Vagina (tissue), 2 donors: ENCODE data around the gene MAGI3. TPM values are rescaled to one million over a fixed set of nuclear protein-coding genes. Genes with fewer than 3 reads are reported as not detected.

Experiments
- DNase-seq, 2 donors: peaks; one replicate each; pipeline ENCODE4 v3.0.0-alpha.2; 2017; ENCODE audit errors: extremely low spot score in 2 of 2
- H3K27ac ChIP-seq: fragments of 200-600 bp; sonication (generic); one replicate; pipeline ENCODE4 v1.5.1; 2019
- H3K27me3 ChIP-seq: fragments of 200-600 bp; sonication (generic); one replicate; pipeline ENCODE4 v1.5.1; 2019
- H3K36me3 ChIP-seq, 2 donors: fragments of 200-600 bp; sonication (generic); one replicate each; pipeline ENCODE4 v1.5.1; 2017 to 2019
- H3K4me1 ChIP-seq: fragments of 200-600 bp; sonication (generic); one replicate; pipeline ENCODE4 v1.5.1; 2019
- H3K4me3 ChIP-seq, 2 donors: fragments of 200-600 bp; sonication (generic); 1 replicate in 1 of 2; 2 replicates in 1 of 2; pipeline ENCODE4 v1.5.1; 2016 to 2019
- H3K9me3 ChIP-seq: fragments of 200-600 bp; sonication (generic); one replicate; pipeline ENCODE4 v1.5.1; 2019
- CTCF ChIP-seq, 3 experiments: fragments of 450-650 bp in 2 of 3; fragments of 200-600 bp in 1 of 3; sonication (generic) in 1 of 3; IDR thresholded peaks; one replicate each; pipeline ENCODE4 v1.5.1; 2017 to 2019; ENCODE audit warnings: antibody characterized with exemption in 3 of 3, mild to moderate bottlenecking in 2 of 3, moderate library complexity in 2 of 3
- POLR2A ChIP-seq, 2 donors: fragments of 450-650 bp; IDR thresholded peaks; one replicate each; pipeline ENCODE4 v1.6.1; 2017; ENCODE audit warnings: antibody characterized with exemption in 2 of 2, mild to moderate bottlenecking in 2 of 2, moderate library complexity in 2 of 2
- POLR2AphosphoS5 ChIP-seq, 2 donors: sonication (generic); formaldehyde crosslinking; IDR thresholded peaks; one replicate each; pipeline ENCODE4 v1.9.0; 2017; ENCODE audit warnings: antibody characterized with exemption in 2 of 2, mild to moderate bottlenecking in 2 of 2, low read depth in 1 of 2; ENCODE audit not compliant: insufficient read depth in 1 of 2
- intact Hi-C: fragments of 100-400 bp; cut with DNase I; formaldehyde crosslinking; loops from one replicate; pipeline ENCODE4 v1.15.1; 2023
- total RNA-seq: library from RNA; depleted of rRNA; stranded (reverse); fragments of >200 nt; gene quantifications from one replicate; pipeline ENCODE4 v1.2.3, GENCODE V29; 2016

MAGI3 gene
- total RNA-seq, 1 donor from 2014 or later: 18.4 TPM

- no peak overlapping the region for H3K27ac ChIP-seq
These were observed 186.0 kb downstream of the MAGI3 start for GRCh38 chr1:113576271-113576670.

GRCh38 chr1:113579256-113580018, 189.1 kb downstream of the MAGI3 start:
- H3K9me3 ChIP-seq: no peaks in the 10 kb centered on the region
- H3K27ac ChIP-seq: no peak overlapping the region
- no peak for TF ChIP-seq POLR2A (IDR thresholded peaks at IDR 0.05)
- TF ChIP-seq POLR2AphosphoS5 (IDR thresholded peaks at IDR 0.05; ENCODE audit: insufficient read depth in 1 of 2, low read depth in 1 of 2): no peak
- no peak for TF ChIP-seq CTCF (IDR thresholded peaks at IDR 0.05)
- no peaks in the 10 kb centered on the region for H3K27me3 ChIP-seq
- intact Hi-C loops: no loop called here
- no peaks in the 10 kb centered on the region for H3K36me3 ChIP-seq
- peaks cover 6% of the 10 kb centered on the region for H3K4me1 ChIP-seq
- DNase-seq: no peak
- no peak overlapping the region for H3K4me3 ChIP-seq

More at GRCh38 chr1:113576271-113576670, 186.0 kb downstream of the MAGI3 start:
- H3K4me1 ChIP-seq: peaks cover 6% of the 10 kb centered on the region
- TF ChIP-seq POLR2AphosphoS5 (IDR thresholded peaks at IDR 0.05; ENCODE audit: insufficient read depth in 1 of 2, low read depth in 1 of 2) (no peak), POLR2A (IDR thresholded peaks at IDR 0.05) (no peak), CTCF (IDR thresholded peaks at IDR 0.05) (no peak)
- intact Hi-C loops: no loop called here
- no peaks in the 10 kb centered on the region for H3K9me3 ChIP-seq
- no peak overlapping the region for H3K4me3 ChIP-seq
- H3K36me3 ChIP-seq: no peaks in the 10 kb centered on the region
- no peak for DNase-seq
- H3K27me3 ChIP-seq: no peaks in the 10 kb centered on the region

DNA sequence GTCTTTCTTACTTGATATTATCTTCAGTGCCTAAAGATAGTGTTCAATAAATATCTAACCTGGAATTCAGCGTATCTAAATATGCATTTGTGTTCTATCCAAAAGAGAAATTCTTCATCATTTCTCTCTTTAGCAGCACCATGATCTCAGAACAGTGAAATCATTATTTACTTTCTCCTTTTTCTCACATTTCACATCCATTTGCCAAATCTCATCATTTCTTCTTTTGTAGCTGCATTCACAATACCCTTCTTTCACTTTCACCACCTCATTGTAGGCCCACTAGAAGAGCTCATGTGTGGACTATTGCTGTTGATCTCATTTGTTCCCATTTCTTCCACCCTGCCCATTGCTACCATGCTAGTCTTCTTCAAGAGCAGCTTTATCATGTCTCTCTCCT, 191.0 kb downstream of the MAGI3 start:
- intact Hi-C loops: no loop called here
- Histone ChIP-seq H3K4me3 (no peak overlapping the region), H3K9me3 (no peaks in the 10 kb centered on the region), H3K4me1 (peaks cover 6% of the 10 kb centered on the region), H3K36me3 (no peaks in the 10 kb centered on the region), H3K27ac (no peak overlapping the region), H3K27me3 (no peaks in the 10 kb centered on the region)
- no peak for DNase-seq
- TF ChIP-seq POLR2AphosphoS5 (IDR thresholded peaks at IDR 0.05; ENCODE audit: insufficient read depth in 1 of 2, low read depth in 1 of 2) (no peak), CTCF (IDR thresholded peaks at IDR 0.05) (no peak)

DNA sequence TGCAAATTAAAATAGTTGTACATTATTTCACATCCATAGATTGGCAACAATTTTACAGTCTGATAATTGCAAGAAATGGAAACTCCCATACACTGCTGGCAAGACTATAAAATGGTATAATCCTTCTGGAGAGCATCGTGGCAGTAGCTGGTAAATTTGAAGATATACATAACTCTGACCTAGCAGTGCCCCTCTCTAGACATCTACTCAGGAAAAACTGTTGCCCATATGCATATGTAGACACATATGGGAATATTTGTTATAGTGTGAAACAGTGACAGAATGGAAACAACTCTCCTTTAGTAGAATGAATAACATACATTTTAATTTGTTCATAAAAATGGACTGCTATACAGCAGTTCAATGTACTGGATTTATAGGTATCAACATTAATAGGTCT, 191.8 kb downstream of the MAGI3 start:
- Histone ChIP-seq H3K27me3 (no peaks in the 10 kb centered on the region), H3K4me3 (no peak overlapping the region), H3K9me3 (no peaks in the 10 kb centered on the region), H3K36me3 (no peaks in the 10 kb centered on the region), H3K27ac (no peak overlapping the region), H3K4me1 (peaks cover 6% of the 10 kb centered on the region)
- no peak for TF ChIP-seq POLR2AphosphoS5 (IDR thresholded peaks at IDR 0.05; ENCODE audit: insufficient read depth in 1 of 2, low read depth in 1 of 2)
- TF ChIP-seq POLR2A (IDR thresholded peaks at IDR 0.05): no peak
- TF ChIP-seq CTCF (IDR thresholded peaks at IDR 0.05): no peak
- intact Hi-C loops: no loop called here
- DNase-seq: no peak

GRCh38 chr1:113587475-113587874, 197.2 kb downstream of the MAGI3 start:
- no peaks in the 10 kb centered on the region for H3K9me3 ChIP-seq
- no peak for DNase-seq
- H3K36me3 ChIP-seq: no peaks in the 10 kb centered on the region
- intact Hi-C loops: no loop called here
- no peak overlapping the region for H3K27ac ChIP-seq
- H3K27me3 ChIP-seq: no peaks in the 10 kb centered on the region
- no peaks in the 10 kb centered on the region for H3K4me1 ChIP-seq
- H3K4me3 ChIP-seq: no peak overlapping the region
- TF ChIP-seq POLR2AphosphoS5 (IDR thresholded peaks at IDR 0.05; ENCODE audit: insufficient read depth in 1 of 2, low read depth in 1 of 2) (no peak), CTCF (IDR thresholded peaks at IDR 0.05) (no peak), POLR2A (IDR thresholded peaks at IDR 0.05) (no peak)
